ENCODE results near the gene PFKFB1.

Gene PFKFB1

DNA sequence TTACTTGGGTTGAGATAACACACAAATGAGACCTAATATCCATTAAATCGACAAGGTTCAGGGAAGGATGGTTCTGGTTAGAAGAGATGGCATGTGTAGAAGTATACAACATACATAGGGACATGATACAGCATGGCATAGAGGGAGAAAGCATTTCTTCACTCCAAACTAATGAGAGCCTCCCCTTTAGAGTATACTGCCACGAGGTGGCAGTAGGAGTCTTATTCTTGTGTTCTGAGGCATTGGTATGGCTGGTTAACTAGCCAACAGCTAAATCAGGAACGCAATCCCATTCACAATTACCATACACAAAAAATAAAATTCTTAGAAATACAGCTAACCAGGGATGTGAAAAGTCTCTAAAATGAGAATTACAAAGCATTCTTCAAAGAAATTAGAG is 102.4 kb downstream of the PFKFB1 start:
- in situ Hi-C loops (cut with MboI; ENCODE audit: low pct_unique_long_range_greater_than_20kb, low sequenced_read_pairs, unreplicated experiment), result no loop called here
- peak; percentile 25 for DNase-seq (ENCODE audit: low spot score)
- TF ChIP-seq, protein P1, sequence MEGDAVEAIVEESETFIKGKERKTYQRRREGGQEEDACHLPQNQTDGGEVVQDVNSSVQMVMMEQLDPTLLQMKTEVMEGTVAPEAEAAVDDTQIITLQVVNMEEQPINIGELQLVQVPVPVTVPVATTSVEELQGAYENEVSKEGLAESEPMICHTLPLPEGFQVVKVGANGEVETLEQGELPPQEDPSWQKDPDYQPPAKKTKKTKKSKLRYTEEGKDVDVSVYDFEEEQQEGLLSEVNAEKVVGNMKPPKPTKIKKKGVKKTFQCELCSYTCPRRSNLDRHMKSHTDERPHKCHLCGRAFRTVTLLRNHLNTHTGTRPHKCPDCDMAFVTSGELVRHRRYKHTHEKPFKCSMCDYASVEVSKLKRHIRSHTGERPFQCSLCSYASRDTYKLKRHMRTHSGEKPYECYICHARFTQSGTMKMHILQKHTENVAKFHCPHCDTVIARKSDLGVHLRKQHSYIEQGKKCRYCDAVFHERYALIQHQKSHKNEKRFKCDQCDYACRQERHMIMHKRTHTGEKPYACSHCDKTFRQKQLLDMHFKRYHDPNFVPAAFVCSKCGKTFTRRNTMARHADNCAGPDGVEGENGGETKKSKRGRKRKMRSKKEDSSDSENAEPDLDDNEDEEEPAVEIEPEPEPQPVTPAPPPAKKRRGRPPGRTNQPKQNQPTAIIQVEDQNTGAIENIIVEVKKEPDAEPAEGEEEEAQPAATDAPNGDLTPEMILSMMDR (IDR thresholded peaks at IDR 0.05; ENCODE audit: extremely low read depth, insufficient read depth, missing control alignments), result peak; percentile 55

DNA sequence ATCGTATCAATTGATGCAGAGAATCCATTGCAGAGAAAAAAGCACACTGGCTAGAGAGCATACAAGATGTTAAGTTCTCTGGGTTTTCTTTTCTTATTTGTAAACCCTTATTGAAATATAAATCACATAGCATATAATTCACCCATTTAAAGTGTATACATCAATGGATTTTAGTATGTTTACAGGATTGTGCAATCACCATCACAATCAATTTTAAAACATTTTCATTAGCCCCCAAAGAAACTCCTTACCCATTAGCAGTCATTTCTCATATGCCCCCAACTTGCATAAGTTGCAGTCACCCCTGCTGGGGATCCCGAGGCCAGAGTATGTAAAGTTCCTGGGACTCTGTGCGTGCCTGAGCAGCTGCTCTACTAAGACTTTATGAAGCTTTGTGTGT is 108.2 kb downstream of the PFKFB1 start:
- TF ChIP-seq, protein P1 (IDR thresholded peaks at IDR 0.05; ENCODE audit: extremely low read depth, insufficient read depth, missing control alignments), result no peak
- no peak for DNase-seq (ENCODE audit: low spot score)
- in situ Hi-C loops (cut with MboI; ENCODE audit: low pct_unique_long_range_greater_than_20kb, low sequenced_read_pairs, unreplicated experiment), result no loop called here

Measured in GM13977 (cell line).